Parathyroid adenoma (tissue), 2 donors: Measurements from ENCODE around the gene HNRNPM.
"Not testable (repeated sequence)": the region's sequence is repeated elsewhere in the genome, so short reads cannot be mapped to it uniquely, and the experiment has no call there.

Source experiments
- H2AFZ ChIP-seq: fragments of 300-600 bp; sonication (generic); one replicate; pipeline ENCODE4 v1.7.0; 2017; ENCODE audit warnings: antibody characterized with exemption, mild to moderate bottlenecking
- H3K27ac ChIP-seq: fragments of 300-600 bp; sonication (generic); one replicate; pipeline ENCODE4 v1.7.0; 2017
- H3K27me3 ChIP-seq: fragments of 300-600 bp; sonication (generic); one replicate; pipeline ENCODE4 v1.7.0; 2017; ENCODE audit warnings: low read length; ENCODE audit not compliant: control insufficient read depth, insufficient read depth
- H3K36me3 ChIP-seq: fragments of 300-600 bp; sonication (generic); one replicate; pipeline ENCODE4 v1.7.0; 2017; ENCODE audit warnings: low read length; ENCODE audit not compliant: control insufficient read depth, insufficient read depth
- H3K4me1 ChIP-seq: fragments of 300-600 bp; sonication (generic); one replicate; pipeline ENCODE4 v1.7.0; 2017; ENCODE audit warnings: control low read depth
- H3K4me2 ChIP-seq: fragments of 300-600 bp; sonication (generic); one replicate; pipeline ENCODE4 v1.7.0; 2017; ENCODE audit warnings: low read length
- H3K4me3 ChIP-seq: fragments of 300-600 bp; sonication (generic); one replicate; pipeline ENCODE4 v1.7.0; 2017; ENCODE audit warnings: low read depth, low read length
- H3K79me2 ChIP-seq: fragments of 300-600 bp; sonication (generic); one replicate; pipeline ENCODE4 v1.7.0; 2017; ENCODE audit warnings: control low read depth
- H3K9ac ChIP-seq: fragments of 300-600 bp; sonication (generic); one replicate; pipeline ENCODE4 v1.7.0; 2017; ENCODE audit warnings: mild to moderate bottlenecking
- H3K9me3 ChIP-seq: fragments of 300-600 bp; sonication (generic); one replicate; pipeline ENCODE4 v1.7.0; 2017; ENCODE audit warnings: low read length; ENCODE audit not compliant: control insufficient read depth
- CTCF ChIP-seq: fragments of 300-600 bp; sonication (generic); IDR thresholded peaks from one replicate; pipeline ENCODE4 v1.7.0; 2017; ENCODE audit warnings: antibody characterized with exemption, mild to moderate bottlenecking
- donor health status: primary hyperparathyroidism.

The HNRNPM gene

GRCh38 chr19:8513687-8514504 lies 69.1 kb downstream of the HNRNPM start, which contains the start of gene ZNF414:
ZNF414 (minus strand) TSS chr19:8514167; CDS start chr19:8514046, 121 bp downstream.
- H3K36me3 ChIP-seq: no peaks in the 10 kb centered on the region
- no peaks in the 10 kb centered on the region for H3K27me3 ChIP-seq
- no peaks in the 10 kb centered on the region for H3K9me3 ChIP-seq
- H3K27ac ChIP-seq: peak within 1 kb of the TSS; percentile 99
- H3K4me3 ChIP-seq: peak within 1 kb of the TSS; percentile 90
- TF ChIP-seq CTCF: no peak
- H3K4me2 ChIP-seq: peak within 1 kb of the TSS; percentile 85
- peak within 1 kb of the TSS; percentile 97 for H3K9ac ChIP-seq
- H2AFZ ChIP-seq: peak within 1 kb of the TSS; percentile 97
- H3K79me2 ChIP-seq: no peaks in the 10 kb centered on the region
- H3K4me1 ChIP-seq: peaks cover 9% of the 10 kb centered on the region

GRCh38 chr19:8514505-8515009 lies 69.8 kb downstream of the HNRNPM start:
- not testable (repeated sequence) for H3K9ac ChIP-seq, H3K4me1 ChIP-seq, H3K79me2 ChIP-seq, H3K36me3 ChIP-seq, H3K27me3 ChIP-seq, H3K9me3 ChIP-seq
- peak overlapping the region; percentile 90 for H3K4me3 ChIP-seq
- H3K4me2 ChIP-seq: peak overlapping the region; percentile 85
- H3K27ac ChIP-seq: peak overlapping the region; percentile 99
- H2AFZ ChIP-seq: peak overlapping the region; percentile 97

GRCh38 chr19:8515317-8515716 lies 70.5 kb downstream of the HNRNPM start:
- Histone ChIP-seq H3K4me3 (no peak overlapping the region), H3K27me3 (no peaks in the 10 kb centered on the region), H3K27ac (no peak overlapping the region), H2AFZ (no peak overlapping the region), H3K9ac (no peak overlapping the region), H3K4me1 (peaks cover 9% of the 10 kb centered on the region), H3K9me3 (no peaks in the 10 kb centered on the region), H3K79me2 (no peaks in the 10 kb centered on the region), H3K36me3 (no peaks in the 10 kb centered on the region), H3K4me2 (no peak overlapping the region)
- no peak for TF ChIP-seq CTCF

GRCh38 chr19:8517551-8518442 lies 73.0 kb downstream of the HNRNPM start:
- Histone ChIP-seq H3K27ac (peak overlapping the region; percentile 2), H3K9me3 (no peaks in the 10 kb centered on the region), H3K9ac (no peak overlapping the region)

More at GRCh38 chr19:8517551-8518442, 73.0 kb downstream of the HNRNPM start:
- Histone ChIP-seq H3K36me3 (no peaks in the 10 kb centered on the region), H3K27me3 (no peaks in the 10 kb centered on the region), H3K4me3 (no peak overlapping the region), H2AFZ (peak overlapping the region; percentile 30), H3K4me2 (no peak overlapping the region), H3K79me2 (no peaks in the 10 kb centered on the region), H3K4me1 (peaks cover 7% of the 10 kb centered on the region)
- TF ChIP-seq CTCF: no peak
